GM12872 (cell line): ENCODE measurements around the gene MAP4K5.

Source experiments
- TF ChIP-seq, protein P1 (sequence below): IDR thresholded peaks from 3 replicates; pipeline ENCODE4 v1.5.1; 2011; ENCODE audit warnings: low read depth, mild to moderate bottlenecking, low read length, moderate library complexity; ENCODE audit not compliant: insufficient read depth

The MAP4K5 gene

DNA sequence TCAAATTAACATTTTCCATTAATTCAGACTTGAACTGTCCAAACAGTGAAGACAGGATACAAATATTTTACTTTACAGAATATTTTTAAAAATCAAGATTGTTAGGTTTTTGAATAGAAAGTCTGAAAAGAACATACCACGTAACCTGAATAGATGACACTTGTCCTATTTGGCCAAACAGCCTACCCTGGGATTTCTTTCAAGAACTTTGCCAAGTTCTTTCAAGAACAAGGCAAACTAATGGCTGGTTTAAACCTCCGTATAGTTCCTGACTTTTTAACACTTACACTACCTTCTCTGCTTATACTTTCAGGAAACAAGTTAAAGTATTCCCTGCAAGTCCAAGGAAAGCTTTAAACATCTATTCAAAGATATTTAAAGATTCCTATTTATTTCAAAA, 35.0 kb downstream of the MAP4K5 start:
- TF ChIP-seq, protein P1, sequence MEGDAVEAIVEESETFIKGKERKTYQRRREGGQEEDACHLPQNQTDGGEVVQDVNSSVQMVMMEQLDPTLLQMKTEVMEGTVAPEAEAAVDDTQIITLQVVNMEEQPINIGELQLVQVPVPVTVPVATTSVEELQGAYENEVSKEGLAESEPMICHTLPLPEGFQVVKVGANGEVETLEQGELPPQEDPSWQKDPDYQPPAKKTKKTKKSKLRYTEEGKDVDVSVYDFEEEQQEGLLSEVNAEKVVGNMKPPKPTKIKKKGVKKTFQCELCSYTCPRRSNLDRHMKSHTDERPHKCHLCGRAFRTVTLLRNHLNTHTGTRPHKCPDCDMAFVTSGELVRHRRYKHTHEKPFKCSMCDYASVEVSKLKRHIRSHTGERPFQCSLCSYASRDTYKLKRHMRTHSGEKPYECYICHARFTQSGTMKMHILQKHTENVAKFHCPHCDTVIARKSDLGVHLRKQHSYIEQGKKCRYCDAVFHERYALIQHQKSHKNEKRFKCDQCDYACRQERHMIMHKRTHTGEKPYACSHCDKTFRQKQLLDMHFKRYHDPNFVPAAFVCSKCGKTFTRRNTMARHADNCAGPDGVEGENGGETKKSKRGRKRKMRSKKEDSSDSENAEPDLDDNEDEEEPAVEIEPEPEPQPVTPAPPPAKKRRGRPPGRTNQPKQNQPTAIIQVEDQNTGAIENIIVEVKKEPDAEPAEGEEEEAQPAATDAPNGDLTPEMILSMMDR: no peak

DNA sequence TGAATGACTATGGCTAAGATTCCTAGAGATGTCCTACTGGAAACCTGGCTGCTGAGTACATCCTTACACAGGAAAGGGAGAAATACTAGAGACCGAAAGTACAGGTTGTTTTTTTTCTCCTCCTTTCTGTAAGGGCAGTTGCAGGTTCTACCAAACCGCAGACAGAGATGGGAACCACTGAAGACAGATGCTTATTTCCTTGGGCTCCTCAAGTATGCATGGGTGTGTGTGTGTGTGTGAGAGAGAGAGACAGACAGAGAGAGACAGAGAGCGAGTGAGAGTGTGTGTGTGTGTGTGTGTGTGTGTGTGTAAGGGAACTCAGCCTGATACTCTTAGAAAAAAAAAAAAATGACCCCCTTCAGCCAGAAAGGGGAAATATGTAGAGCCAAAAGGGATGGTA, 42.5 kb downstream of the MAP4K5 start:
- TF ChIP-seq, protein P1: no peak

DNA sequence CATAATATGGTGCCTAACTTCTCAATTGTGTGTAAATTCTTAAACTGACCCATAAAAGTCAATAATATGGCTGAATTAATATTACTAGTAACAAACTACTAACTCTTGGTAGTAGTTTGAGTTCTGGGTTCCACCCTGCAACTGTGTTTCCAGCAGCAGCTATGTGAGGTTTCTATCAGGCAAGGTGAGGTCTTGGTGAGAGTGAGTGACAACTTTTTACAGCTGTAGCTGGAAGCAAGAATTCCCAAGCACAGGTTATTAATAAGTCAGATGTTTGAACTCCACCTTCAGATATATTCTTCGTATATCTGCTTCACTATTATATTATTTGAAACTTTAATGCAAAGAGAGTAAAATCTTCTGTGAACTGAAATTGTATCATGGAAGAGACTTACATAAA, 43.8 kb downstream of the MAP4K5 start:
- TF ChIP-seq, protein P1: no peak

DNA sequence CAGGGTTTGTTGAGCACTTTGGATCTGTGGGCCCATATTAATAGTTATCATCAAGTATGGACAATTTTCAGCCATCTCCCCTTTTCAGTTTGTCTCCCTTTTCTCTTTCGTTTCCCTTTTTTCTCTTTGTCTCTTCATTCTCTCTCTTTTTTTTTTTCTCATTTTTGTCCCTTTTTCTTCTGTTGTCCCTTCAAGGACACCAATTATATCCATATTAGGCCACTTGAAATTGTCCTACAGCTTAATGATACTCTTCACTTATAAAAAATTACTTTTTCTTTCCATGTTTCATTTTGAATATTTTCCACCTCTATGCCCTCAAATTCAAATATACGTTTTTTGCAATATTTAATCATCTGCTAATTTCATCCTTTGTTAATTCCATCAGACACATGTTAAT, 53.3 kb downstream of the MAP4K5 start:
- TF ChIP-seq, protein P1: no peak

DNA sequence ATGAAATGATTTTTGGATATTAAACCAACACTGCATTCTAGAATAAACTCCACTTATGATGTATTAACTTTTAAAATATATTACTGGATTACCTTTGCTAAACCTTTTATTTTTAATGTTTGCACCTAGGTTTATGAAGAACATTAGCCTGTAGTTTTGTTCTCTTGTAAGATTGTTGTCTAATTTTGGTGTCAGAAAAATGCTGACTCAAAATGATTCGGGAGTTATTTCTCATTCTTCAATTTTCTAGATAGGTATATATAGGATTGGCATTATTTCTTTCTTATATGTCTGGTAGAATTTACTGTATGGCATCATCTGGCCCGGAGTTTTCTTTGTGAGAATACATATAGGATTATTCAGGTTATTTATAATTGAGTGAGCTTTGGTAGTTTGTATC, 54.6 kb downstream of the MAP4K5 start:
- TF ChIP-seq, protein P1: no peak

DNA sequence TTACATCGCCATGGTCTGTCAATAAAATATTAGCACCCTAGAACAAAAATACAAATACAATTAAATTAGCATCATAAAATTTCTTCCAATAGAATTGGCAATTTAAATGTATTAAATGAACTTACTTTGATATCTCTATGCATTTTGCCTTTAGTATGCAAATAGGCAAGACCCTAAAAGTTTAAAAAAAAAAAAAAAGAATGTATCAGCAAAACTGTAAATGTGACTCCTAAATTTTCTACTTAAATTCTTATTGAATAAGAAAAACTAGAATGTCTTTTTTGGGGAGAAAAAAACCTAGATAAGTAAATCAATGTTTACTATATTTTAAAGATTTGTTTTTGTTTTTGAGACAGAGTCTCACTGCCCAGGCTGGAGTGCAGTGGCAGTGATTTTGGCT, 56.2 kb downstream of the MAP4K5 start:
- TF ChIP-seq, protein P1: no peak

DNA sequence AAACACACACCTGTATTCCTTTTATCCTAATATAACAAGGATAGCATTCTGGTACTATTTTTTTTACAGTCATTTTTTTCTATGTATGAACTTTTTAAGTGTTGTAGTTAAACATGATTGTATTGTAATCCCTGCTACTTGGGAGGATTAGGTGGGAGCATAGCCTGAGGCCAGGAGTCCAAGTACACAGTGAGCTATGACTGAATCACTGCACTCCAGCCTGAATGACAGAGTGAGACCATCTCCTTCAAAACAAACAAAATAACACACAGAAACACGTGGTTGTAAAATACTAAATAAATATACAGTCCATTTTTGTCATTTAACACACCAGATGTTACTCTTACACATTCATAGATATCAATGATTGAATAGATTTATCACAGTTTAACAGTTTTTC, 56.9 kb downstream of the MAP4K5 start:
- TF ChIP-seq, protein P1: no peak
